Measurements from ENCODE around the gene TSPAN18.

DNA sequence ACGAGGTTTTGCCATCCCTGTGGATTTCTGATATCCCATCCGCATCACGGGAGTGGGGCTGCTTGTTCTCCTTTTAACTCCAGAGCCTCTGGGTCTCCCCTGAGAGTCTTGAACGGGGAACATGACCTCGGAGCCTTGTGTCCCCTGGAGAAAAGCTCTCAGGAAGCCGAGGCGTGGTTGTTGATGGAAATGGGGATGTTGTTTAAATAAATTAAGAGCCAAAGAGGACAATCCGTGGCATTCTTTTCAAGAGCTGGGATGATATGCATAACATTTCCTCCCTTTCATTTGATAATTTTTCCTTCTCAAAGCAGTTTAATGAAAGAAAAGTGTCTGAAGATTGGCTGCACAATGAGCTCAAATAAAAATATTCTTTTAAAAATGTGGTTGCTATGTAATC, 14.2 kb downstream of the TSPAN18 start:
- TF ChIP-seq, protein P1, sequence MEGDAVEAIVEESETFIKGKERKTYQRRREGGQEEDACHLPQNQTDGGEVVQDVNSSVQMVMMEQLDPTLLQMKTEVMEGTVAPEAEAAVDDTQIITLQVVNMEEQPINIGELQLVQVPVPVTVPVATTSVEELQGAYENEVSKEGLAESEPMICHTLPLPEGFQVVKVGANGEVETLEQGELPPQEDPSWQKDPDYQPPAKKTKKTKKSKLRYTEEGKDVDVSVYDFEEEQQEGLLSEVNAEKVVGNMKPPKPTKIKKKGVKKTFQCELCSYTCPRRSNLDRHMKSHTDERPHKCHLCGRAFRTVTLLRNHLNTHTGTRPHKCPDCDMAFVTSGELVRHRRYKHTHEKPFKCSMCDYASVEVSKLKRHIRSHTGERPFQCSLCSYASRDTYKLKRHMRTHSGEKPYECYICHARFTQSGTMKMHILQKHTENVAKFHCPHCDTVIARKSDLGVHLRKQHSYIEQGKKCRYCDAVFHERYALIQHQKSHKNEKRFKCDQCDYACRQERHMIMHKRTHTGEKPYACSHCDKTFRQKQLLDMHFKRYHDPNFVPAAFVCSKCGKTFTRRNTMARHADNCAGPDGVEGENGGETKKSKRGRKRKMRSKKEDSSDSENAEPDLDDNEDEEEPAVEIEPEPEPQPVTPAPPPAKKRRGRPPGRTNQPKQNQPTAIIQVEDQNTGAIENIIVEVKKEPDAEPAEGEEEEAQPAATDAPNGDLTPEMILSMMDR (IDR thresholded peaks at IDR 0.05): no peak
- TF ChIP-seq EP300 (IDR thresholded peaks at IDR 0.05) (no peak), POLR2A (IDR thresholded peaks at IDR 0.05) (no peak)

Measured in tibial nerve (tissue), 4 donors.